ENCODE data around the gene GATC.

DNA sequence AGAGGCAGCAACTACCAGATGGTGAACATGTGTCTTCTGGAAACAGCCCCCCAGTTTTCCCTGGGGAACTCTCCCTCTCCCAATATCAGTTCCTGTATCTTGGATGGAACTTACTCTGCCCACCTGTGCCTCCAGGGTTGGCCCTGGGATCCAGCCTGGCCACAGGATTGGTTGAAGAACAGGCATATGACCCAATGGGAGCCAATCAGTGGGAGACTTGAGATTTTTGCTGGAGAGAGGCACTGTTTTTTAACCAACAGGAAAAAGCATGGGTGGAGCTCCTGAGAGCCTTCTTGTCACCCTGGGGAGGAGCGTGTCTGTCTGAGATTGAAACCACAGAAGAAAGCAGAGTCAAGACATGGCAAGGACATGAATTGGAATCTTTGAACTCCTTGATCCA lies 42.0 kb upstream of the GATC start:
- TF ChIP-seq POLR2A (IDR thresholded peaks at IDR 0.05) = no peak
- TF ChIP-seq, protein P1, sequence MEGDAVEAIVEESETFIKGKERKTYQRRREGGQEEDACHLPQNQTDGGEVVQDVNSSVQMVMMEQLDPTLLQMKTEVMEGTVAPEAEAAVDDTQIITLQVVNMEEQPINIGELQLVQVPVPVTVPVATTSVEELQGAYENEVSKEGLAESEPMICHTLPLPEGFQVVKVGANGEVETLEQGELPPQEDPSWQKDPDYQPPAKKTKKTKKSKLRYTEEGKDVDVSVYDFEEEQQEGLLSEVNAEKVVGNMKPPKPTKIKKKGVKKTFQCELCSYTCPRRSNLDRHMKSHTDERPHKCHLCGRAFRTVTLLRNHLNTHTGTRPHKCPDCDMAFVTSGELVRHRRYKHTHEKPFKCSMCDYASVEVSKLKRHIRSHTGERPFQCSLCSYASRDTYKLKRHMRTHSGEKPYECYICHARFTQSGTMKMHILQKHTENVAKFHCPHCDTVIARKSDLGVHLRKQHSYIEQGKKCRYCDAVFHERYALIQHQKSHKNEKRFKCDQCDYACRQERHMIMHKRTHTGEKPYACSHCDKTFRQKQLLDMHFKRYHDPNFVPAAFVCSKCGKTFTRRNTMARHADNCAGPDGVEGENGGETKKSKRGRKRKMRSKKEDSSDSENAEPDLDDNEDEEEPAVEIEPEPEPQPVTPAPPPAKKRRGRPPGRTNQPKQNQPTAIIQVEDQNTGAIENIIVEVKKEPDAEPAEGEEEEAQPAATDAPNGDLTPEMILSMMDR (IDR thresholded peaks at IDR 0.05) = no peak
